HepG2 (cell line): ENCODE measurements around the gene FOXK2. TPM values are rescaled to one million over a fixed set of nuclear protein-coding genes. Genes with fewer than 3 reads are reported as not detected.

ENCODE experiments used
- ATRX ChIP-seq: sonication (generic); formaldehyde crosslinking; IDR thresholded peaks from 2 replicates; pipeline ENCODE4 v1.4.0; 2020; ENCODE audit warnings: missing genetic modification reagents, borderline replicate concordance
- CENPBD1 ChIP-seq: sonication (generic); formaldehyde crosslinking; IDR thresholded peaks from 2 replicates; pipeline ENCODE4 v1.8.0; 2022; ENCODE audit warnings: missing genetic modification reagents, low read depth, mild to moderate bottlenecking, borderline replicate concordance
- CHCHD3 ChIP-seq: sonication (generic); formaldehyde crosslinking; IDR thresholded peaks from 2 replicates; pipeline ENCODE4 v1.8.0; 2022; ENCODE audit warnings: mild to moderate bottlenecking, missing genetic modification reagents, moderate library complexity
- ESRRA ChIP-seq: sonication (generic); formaldehyde crosslinking; IDR thresholded peaks from 2 replicates; pipeline ENCODE4 v1.5.1; 2020; ENCODE audit warnings: mild to moderate bottlenecking, low read depth, missing genetic modification reagents
- GATAD2A ChIP-seq: IDR thresholded peaks from 2 replicates; pipeline ENCODE4 v1.6.1; 2016
- HOXD1 ChIP-seq: sonication (generic); formaldehyde crosslinking; IDR thresholded peaks from 2 replicates; pipeline ENCODE4 v1.5.0; 2020; ENCODE audit warnings: missing genetic modification reagents
- ZKSCAN1 ChIP-seq: fragments of 150-350 bp; IDR thresholded peaks from 2 replicates; pipeline ENCODE4 v1.6.1; 2014; ENCODE audit warnings: low read length
- ZNF383 ChIP-seq: sonication (generic); formaldehyde crosslinking; IDR thresholded peaks from 2 replicates; pipeline ENCODE4 v1.4.0; 2020; ENCODE audit warnings: missing genetic modification reagents, mild to moderate bottlenecking, borderline replicate concordance
- ZNF547 ChIP-seq: sonication (generic); formaldehyde crosslinking; IDR thresholded peaks from 2 replicates; pipeline ENCODE4 v1.5.1; 2020; ENCODE audit warnings: mild to moderate bottlenecking, missing genetic modification reagents
- ZNF556 ChIP-seq: sonication (generic); formaldehyde crosslinking; IDR thresholded peaks from 2 replicates; pipeline ENCODE4 v1.4.0; 2020; ENCODE audit warnings: mild to moderate bottlenecking, missing genetic modification reagents, borderline replicate concordance
- ZNF563 ChIP-seq: sonication (generic); formaldehyde crosslinking; IDR thresholded peaks from 2 replicates; pipeline ENCODE4 v1.8.0; 2022; ENCODE audit warnings: mild to moderate bottlenecking, moderate library complexity, missing genetic modification reagents
- ZNF597 ChIP-seq: sonication (generic); formaldehyde crosslinking; IDR thresholded peaks from 2 replicates; pipeline ENCODE4 v1.5.0; 2020; ENCODE audit warnings: missing genetic modification reagents
- ZNF670 ChIP-seq: sonication (generic); formaldehyde crosslinking; IDR thresholded peaks from 2 replicates; pipeline ENCODE4 v1.8.0; 2022; ENCODE audit warnings: mild to moderate bottlenecking, missing genetic modification reagents, borderline replicate concordance
- ZNF766 ChIP-seq: sonication (generic); formaldehyde crosslinking; IDR thresholded peaks from 2 replicates; pipeline ENCODE4 v1.5.0; 2020; ENCODE audit warnings: missing genetic modification reagents, borderline replicate concordance
- ZSCAN21 ChIP-seq: sonication (generic); formaldehyde crosslinking; IDR thresholded peaks from 2 replicates; pipeline ENCODE4 v1.8.0; 2022; ENCODE audit warnings: mild to moderate bottlenecking, missing genetic modification reagents, moderate library complexity, borderline replicate concordance
- polyA plus RNA-seq, 8 experiments: library from polyadenylated mRNA; depleted of rRNA in 3 of 8; stranded (reverse) in 7 of 8; unstranded in 1 of 8; fragments of >200 nt; fragmentation: Illumina TruSeq in 4 of 8; extraction: Trizol in 4 of 8; gene quantifications; 2 replicates each; pipeline versions ENCODE4 v1.2.1 to v1.2.3, GENCODE V29; 2011 to 2016; ENCODE audit warnings: low read depth in 4 of 8, missing spikeins in 1 of 8, mixed read lengths in 1 of 8; ENCODE audit not compliant: insufficient read depth in 1 of 8
- total RNA-seq, 5 experiments: library from RNA; depleted of rRNA; stranded (reverse); fragments of >200 nt; fragmentation: Illumina TruSeq; extraction: Trizol; gene quantifications; 2 replicates each; pipeline ENCODE4 v1.2.3, GENCODE V29; 2016; ENCODE audit warnings: low read depth in 1 of 5
- TF ChIP-seq, protein P1 (sequence below): sonication (generic); formaldehyde crosslinking; IDR thresholded peaks from 2 replicates; pipeline ENCODE4 v1.5.1; 2020; ENCODE audit warnings: mild to moderate bottlenecking, missing genetic modification reagents, moderate library complexity
- TF ChIP-seq, protein P2 (sequence below): sonication (generic); formaldehyde crosslinking; IDR thresholded peaks from 2 replicates; pipeline ENCODE4 v1.5.1; 2020; ENCODE audit warnings: mild to moderate bottlenecking, moderate library complexity, missing genetic modification reagents
- TF ChIP-seq, protein P3 (sequence below): sonication (generic); formaldehyde crosslinking; IDR thresholded peaks from 2 replicates; pipeline ENCODE4 v1.8.0; 2022; ENCODE audit warnings: low read depth, missing genetic modification reagents
- TF ChIP-seq, protein P4 (sequence below): IDR thresholded peaks from 2 replicates; pipeline ENCODE4 v1.6.1; 2016; ENCODE audit warnings: mild to moderate bottlenecking, missing biosample characterization, missing genetic modification reagents
- TF ChIP-seq, protein P5 (sequence below): sonication (generic); formaldehyde crosslinking; IDR thresholded peaks from 2 replicates; pipeline ENCODE4 v1.4.0; 2020; ENCODE audit warnings: missing genetic modification reagents

Gene FOXK2
- total and polyA plus RNA-seq, 2 of the 13 experiments (the other 11 are each of a cell fraction or from before 2014, with no cell fraction given) = 67.1 to 67.2 TPM

DNA sequence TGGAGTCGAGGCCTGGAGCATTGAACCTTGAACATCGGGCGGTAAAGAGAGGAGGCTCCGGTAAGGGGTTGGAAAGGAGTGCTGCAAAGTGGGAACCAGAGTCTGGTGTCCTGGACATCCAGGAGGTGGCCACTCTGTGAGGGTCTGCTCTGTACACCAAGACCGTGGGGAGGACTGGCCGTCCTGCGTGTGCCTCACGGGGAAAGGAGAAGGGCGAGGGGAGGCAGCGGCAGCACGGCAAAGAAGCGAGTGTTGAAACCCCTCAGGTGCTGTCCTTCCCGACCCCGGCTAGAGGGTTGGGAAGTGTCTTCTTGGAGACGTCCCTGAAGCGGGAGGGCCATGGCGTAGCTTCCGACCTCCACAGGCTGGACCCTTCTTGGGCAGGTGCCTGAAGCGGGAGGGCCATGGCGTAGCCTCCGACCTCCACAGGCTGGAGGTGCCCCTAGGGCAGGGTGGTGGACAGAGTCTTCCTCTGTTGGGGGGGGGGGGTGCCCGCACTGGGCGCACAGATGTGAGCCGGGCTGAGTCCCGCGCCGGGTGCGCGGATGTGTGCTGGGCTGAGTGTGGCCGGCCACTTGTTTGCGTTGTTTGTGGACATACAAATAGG, 42.0 kb downstream of the FOXK2 start (continued):
- TF ChIP-seq ZNF597 (CRISPR knock-in tag) (no peak), ZNF563 (CRISPR knock-in tag) (no peak), ATRX (CRISPR knock-in tag) (no peak), ESRRA (0 out of 2 replicates have a peak, but pooled peaks have one; percentile 34), ZNF766 (no peak), ZNF670 (no peak), GATAD2A (peak; percentile 67), CENPBD1 (CRISPR knock-in tag) (no peak), ZSCAN21 (CRISPR knock-in tag) (no peak), ZKSCAN1 (no peak), ZNF383 (CRISPR knock-in tag) (0 out of 2 replicates have a peak, but pooled peaks have one; percentile 75), ZNF547 (CRISPR knock-in tag) (no peak), HOXD1 (no peak), CHCHD3 (CRISPR knock-in tag) (0 out of 2 replicates have a peak, but pooled peaks have one; percentile 62), ZNF556 (peak; percentile 81; the same call in 1 of the 2 replicates)
- TF ChIP-seq, protein P1, sequence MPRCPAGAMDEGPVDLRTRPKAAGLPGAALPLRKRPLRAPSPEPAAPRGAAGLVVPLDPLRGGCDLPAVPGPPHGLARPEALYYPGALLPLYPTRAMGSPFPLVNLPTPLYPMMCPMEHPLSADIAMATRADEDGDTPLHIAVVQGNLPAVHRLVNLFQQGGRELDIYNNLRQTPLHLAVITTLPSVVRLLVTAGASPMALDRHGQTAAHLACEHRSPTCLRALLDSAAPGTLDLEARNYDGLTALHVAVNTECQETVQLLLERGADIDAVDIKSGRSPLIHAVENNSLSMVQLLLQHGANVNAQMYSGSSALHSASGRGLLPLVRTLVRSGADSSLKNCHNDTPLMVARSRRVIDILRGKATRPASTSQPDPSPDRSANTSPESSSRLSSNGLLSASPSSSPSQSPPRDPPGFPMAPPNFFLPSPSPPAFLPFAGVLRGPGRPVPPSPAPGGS (CRISPR knock-in tag) = peak; percentile 64
- TF ChIP-seq, protein P2, sequence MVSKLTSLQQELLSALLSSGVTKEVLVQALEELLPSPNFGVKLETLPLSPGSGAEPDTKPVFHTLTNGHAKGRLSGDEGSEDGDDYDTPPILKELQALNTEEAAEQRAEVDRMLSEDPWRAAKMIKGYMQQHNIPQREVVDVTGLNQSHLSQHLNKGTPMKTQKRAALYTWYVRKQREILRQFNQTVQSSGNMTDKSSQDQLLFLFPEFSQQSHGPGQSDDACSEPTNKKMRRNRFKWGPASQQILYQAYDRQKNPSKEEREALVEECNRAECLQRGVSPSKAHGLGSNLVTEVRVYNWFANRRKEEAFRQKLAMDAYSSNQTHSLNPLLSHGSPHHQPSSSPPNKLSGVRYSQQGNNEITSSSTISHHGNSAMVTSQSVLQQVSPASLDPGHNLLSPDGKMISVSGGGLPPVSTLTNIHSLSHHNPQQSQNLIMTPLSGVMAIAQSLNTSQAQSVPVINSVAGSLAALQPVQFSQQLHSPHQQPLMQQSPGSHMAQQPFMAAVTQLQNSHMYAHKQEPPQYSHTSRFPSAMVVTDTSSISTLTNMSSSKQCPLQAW = 0 out of 2 replicates have a peak, but pooled peaks have one; percentile 11
- TF ChIP-seq, protein P3, sequence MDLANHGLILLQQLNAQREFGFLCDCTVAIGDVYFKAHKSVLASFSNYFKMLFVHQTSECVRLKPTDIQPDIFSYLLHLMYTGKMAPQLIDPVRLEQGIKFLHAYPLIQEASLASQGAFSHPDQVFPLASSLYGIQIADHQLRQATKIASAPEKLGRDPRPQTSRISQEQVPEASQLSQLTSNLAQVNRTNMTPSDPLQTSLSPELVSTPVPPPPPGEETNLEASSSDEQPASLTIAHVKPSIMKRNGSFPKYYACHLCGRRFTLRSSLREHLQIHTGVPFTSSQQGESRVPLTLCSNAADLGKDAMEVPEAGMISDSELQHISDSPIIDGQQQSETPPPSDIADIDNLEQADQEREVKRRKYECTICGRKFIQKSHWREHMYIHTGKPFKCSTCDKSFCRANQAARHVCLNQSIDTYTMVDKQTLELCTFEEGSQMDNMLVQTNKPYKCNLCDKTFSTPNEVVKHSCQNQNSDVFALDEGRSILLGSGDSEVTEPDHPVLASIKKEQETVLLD (CRISPR knock-in tag) = no peak
- TF ChIP-seq, protein P4, sequence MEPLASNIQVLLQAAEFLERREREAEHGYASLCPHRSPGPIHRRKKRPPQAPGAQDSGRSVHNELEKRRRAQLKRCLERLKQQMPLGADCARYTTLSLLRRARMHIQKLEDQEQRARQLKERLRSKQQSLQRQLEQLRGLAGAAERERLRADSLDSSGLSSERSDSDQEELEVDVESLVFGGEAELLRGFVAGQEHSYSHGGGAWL (CRISPR knock-in tag) = no peak
- TF ChIP-seq, protein P5, sequence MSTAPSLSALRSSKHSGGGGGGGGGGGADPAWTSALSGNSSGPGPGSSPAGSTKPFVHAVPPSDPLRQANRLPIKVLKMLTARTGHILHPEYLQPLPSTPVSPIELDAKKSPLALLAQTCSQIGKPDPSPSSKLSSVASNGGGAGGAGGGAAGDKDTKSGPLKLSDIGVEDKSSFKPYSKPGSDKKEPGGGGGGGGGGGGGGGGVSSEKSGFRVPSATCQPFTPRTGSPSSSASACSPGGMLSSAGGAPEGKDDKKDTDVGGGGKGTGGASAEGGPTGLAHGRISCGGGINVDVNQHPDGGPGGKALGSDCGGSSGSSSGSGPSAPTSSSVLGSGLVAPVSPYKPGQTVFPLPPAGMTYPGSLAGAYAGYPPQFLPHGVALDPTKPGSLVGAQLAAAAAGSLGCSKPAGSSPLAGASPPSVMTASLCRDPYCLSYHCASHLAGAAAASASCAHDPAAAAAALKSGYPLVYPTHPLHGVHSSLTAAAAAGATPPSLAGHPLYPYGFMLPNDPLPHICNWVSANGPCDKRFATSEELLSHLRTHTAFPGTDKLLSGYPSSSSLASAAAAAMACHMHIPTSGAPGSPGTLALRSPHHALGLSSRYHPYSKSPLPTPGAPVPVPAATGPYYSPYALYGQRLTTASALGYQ (CRISPR knock-in tag) = no peak
